ENCODE results near the gene PTAR1.

The PTAR1 gene

GRCh38 chr9:69753830-69754229, 6.0 kb downstream of the PTAR1 start:
- DNase-seq (ENCODE audit: extremely low read depth in 1 of 2, low read depth in 1 of 2), result no peak

DNA sequence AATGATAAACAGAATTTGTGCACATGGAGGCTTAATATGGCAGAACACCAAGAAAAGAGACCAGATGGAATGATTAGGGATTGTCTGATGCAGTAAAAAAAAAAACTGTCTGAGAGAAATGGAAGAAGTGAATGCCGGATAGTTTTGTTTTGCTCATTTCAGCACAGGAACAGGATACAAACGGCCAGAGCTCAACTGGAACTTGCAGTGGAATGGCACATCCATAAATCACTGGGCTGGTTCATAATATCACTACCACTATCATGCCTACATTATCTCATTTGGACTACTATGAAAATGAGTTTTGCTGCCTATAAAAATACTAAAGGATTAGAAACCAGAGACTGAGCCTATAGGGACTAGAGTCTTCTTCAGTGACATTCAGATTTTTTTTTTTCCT, 9.7 kb downstream of the PTAR1 start:
- DNase-seq (ENCODE audit: extremely low read depth in 1 of 2, low read depth in 1 of 2), result no peak

GRCh38 chr9:69748304-69748703, 11.5 kb downstream of the PTAR1 start:
- no peak for DNase-seq (ENCODE audit: extremely low read depth in 1 of 2, low read depth in 1 of 2)

GRCh38 chr9:69746859-69747560, 12.8 kb downstream of the PTAR1 start:
- no peak for DNase-seq (ENCODE audit: extremely low read depth in 1 of 2, low read depth in 1 of 2)

DNA sequence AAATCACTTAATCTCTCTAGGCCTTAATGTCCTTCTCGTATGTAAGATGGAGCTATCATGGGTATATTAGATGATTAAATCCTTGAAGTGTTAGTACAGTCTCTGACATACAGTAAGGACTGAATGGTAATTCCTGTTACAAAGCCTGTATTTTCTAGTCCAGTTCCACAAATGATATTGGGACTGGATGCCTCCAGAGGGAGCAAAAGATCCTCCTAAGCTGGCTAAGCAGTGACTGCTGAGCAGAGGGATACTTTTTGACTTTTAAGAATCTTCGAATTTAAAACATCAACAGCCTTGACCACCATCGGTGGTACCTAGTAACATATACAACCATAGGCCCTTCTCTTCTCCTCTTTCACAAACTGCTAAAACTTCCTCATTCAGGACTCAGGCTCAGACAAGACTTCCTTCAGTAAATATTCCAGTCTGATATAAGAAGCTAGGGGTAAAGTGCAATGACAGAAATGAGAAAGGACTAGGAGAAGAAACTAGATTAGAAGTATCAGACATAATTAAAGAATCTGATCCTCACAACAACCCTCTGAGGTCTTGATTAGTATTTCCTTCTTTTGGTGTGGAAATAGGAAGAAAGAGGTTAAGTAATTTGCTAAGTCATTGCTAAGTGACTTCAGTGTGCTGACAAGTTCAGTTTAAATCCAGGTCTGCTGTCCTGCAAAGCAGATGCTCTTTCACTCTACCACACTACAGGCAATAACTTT, 13.9 kb downstream of the PTAR1 start:
- DNase-seq (ENCODE audit: extremely low read depth in 1 of 2, low read depth in 1 of 2), result no peak

GRCh38 chr9:69744688-69745380, 15.0 kb downstream of the PTAR1 start:
- no peak for DNase-seq (ENCODE audit: extremely low read depth in 1 of 2, low read depth in 1 of 2)

DNA sequence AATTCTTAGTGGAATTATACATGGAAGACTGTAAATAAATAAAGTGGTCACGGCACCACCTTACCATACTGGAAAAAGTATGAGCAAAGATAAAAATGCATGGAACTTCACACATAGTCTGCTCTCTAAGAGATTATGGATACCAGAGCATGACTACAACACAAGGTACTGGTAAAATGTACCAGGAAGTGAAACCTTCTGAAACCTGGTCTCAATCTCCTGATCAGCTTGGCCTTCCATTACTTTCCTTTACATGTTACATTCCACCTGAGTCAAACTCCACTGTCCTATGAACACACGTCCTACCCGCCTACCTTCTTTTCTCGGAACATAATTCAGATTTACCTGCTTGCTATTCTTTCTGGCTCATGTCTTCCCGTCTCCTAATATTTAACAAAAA, 15.9 kb downstream of the PTAR1 start:
- DNase-seq (ENCODE audit: extremely low read depth in 1 of 2, low read depth in 1 of 2), result no peak

- no peak for DNase-seq (ENCODE audit: extremely low read depth in 1 of 2, low read depth in 1 of 2)
Observed at GRCh38 chr9:69740872-69741505, 18.8 kb downstream of the PTAR1 start.

DNA sequence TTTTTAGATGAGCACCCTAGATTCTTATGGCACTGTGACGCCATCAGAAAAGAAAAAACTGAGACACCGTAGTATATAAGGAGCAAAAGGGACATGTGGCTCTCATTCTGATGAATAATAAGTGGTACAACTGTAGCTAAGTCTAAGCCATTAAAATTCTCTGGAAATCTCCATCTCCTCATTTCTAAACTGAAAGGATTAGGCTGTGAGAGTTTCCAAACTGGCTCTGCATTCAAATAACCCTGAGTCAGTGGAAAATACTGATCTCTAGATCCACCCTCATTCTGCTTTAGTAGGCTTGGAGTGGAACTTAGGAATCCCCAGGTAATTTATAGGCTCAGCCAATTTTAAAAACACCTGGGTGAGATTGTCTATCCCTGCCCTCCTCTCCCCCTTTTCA, 28.5 kb downstream of the PTAR1 start:
- no peak for DNase-seq (ENCODE audit: extremely low read depth in 1 of 2, low read depth in 1 of 2)

DNA sequence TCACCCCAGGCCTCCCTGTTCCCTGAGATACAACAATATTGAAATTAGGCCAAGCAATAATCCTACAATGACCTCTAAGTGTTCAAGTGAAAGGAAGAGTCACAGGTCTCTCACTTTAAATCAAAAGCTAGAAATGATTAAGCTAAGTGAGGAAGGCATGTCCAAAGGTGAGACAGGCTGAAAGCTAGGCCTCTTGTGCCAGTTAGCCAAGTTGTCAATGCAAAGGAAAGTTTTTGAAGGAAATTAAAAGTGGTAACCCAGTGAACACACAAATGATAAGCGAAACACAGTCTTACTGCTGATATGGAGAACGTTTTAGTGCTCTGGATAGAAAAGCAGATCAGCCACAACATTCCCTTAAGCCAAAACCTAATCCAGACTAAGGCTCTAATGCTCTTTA, 39.8 kb downstream of the PTAR1 start:
- no peak for DNase-seq (ENCODE audit: extremely low read depth in 1 of 2, low read depth in 1 of 2)

DNA sequence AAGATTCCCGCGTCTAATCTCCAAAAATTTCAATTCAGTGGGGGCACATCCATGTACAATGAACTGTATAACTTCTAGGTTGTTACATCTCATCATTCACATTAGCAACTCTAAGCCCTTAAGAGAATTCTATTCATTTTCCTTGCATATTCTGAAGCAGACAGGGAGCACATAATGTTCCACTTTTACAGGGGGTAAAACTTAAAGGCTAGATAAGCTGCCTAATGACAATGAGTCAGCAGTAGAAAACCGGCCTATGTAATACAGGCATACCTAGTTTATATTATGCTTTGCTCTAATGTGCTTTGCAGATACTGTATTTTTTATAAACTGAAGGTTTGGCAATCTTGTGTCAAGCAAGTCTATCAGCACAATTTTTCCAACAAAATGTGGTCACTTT, 40.4 kb downstream of the PTAR1 start:
- DNase-seq (ENCODE audit: extremely low read depth in 1 of 2, low read depth in 1 of 2), result no peak

DNA sequence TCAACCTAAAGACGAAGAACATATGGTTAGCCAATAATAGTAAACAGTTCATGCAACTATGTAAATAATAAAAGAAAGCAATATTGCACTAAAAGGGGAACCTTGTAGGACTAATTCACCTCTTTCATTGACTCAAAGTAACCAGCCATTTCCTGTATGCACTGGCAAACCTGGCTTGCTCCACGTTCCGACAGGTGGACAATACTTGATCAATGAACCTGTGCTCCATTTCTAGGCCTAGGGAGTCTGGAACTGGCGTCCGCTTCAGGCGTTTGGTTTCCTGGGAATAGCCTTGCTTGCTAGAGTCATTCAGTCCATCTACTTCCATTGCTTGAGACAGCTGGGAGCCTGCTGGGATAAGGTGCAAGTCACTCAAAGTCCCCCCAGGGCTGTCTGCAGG, 41.6 kb downstream of the PTAR1 start:
- no peak for DNase-seq (ENCODE audit: extremely low read depth in 1 of 2, low read depth in 1 of 2)

- no peak for DNase-seq (ENCODE audit: extremely low read depth in 1 of 2, low read depth in 1 of 2)
Observed at GRCh38 chr9:69715825-69716224, 44.0 kb downstream of the PTAR1 start.

- DNase-seq (ENCODE audit: extremely low read depth in 1 of 2, low read depth in 1 of 2), result no peak
Observed at GRCh38 chr9:69715096-69715495, 44.7 kb downstream of the PTAR1 start.

DNA sequence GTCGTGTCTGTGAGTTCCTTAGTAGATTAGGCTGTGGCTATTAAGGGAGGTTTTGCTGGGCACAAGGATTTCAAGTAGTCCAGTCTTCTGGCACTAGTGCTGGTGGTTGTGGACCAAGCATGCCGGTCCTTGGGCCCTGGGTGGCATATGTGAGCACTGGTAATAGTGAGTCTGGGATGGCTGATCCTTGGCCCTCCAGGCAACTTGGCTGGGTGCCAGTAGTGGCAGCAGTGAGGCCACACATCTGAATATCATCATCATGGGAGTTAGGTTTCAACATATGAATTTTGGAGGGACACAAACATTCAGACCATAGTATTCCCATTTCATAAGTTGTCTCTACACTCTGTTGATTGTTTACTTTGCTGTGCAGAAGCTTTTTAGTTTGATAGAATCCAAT, 62.3 kb downstream of the PTAR1 start:
- DNase-seq (ENCODE audit: extremely low read depth in 1 of 2, low read depth in 1 of 2), result no peak

- DNase-seq (ENCODE audit: extremely low read depth in 1 of 2, low read depth in 1 of 2), result no peak
Observed at GRCh38 chr9:69696802-69697201, 63.0 kb downstream of the PTAR1 start.

DNA sequence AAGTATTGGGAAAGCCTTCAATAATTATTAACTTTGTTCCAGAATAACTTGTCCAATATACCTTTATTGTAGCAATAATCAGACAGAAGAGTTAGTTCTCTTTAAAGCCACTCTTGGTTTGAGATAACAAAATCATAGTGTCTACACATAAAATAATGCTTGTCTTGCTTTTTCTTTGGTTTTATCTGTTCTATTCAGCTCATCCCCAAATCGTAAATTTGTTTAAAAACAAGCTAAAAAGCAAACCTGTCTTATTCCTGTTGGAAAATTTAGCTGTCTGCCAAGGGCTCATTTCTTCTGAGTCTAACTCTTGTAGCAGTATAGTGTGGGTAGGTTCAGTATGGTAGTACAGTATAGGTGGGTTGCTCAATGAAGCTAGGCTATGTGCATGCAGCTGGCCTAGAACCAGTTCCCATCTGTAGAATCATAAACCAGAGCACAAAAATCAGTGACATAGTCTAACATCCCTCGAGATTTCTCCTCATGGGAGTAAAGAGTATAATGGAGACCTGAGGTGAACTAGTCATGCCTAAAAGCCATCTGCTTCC, 69.7 kb downstream of the PTAR1 start:
- no peak for DNase-seq (ENCODE audit: extremely low read depth in 1 of 2, low read depth in 1 of 2)

- no peak for DNase-seq (ENCODE audit: extremely low read depth in 1 of 2, low read depth in 1 of 2)
Observed at GRCh38 chr9:69683927-69684326, 75.9 kb downstream of the PTAR1 start.

DNA sequence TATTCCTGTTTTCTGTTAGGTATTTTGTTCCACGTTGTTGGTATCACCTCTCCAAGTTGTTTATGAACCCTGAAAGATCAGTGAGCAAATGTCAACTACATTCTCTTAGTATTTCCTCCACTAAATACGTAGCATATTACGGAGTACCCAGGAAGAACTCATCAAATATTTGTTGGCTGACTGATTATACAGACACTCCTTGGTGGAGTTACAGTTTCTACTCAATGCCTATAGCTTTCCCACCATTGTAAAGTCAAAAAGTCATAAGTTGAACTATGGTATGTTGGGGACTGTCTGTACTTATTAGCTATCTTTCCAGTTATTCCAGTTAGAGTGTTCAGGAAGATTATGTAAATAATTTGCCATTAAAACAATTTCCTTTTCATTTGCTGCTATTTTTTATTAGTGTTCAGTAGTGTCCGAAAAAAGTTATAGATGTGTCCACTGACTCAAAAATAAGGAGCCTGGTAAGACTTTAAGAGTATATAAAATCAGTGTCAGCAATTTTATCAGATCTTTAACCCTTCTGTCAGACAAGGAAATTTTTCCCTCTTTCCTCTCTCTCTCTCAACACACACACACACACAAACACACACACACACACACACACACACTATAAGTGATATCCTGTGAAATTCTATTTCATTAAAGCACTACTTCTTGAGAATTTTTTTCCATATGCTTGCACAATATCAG, 80.8 kb downstream of the PTAR1 start:
- no peak for DNase-seq (ENCODE audit: extremely low read depth in 1 of 2, low read depth in 1 of 2)

GRCh38 chr9:69677931-69678330, 81.9 kb downstream of the PTAR1 start:
- no peak for DNase-seq (ENCODE audit: extremely low read depth in 1 of 2, low read depth in 1 of 2)

- DNase-seq (ENCODE audit: extremely low read depth in 1 of 2, low read depth in 1 of 2), result no peak
Observed at GRCh38 chr9:69675563-69675962, 84.2 kb downstream of the PTAR1 start.

All from activated CD8-positive, alpha-beta memory T cell treated with anti-CD3 and anti-CD28 coated beads for 1 hour (primary cell).